Aorta (tissue), 5 donors: ENCODE data around the gene TFCP2L1. TPM values are rescaled to one million over a fixed set of nuclear protein-coding genes. Genes with fewer than 3 reads are reported as not detected.

Experiments
- ATAC-seq: fragments of 200-7000 bp; cut with Tn5 transposase; one replicate; pipeline ENCODE4 v1.9.1; 2022; ENCODE audit warnings: moderate library complexity; ENCODE audit not compliant: low FRiP score
- DNase-seq, 2 donors: peaks; one replicate each; pipeline ENCODE4 v3.0.0-alpha.2; 2020
- H3K27ac ChIP-seq, 2 donors: one replicate each; pipeline ENCODE4 v1.5.1; 2013; ENCODE audit warnings: low read length in 2 of 2, mild to moderate bottlenecking in 2 of 2, moderate library complexity in 2 of 2, control low read depth in 1 of 2, inconsistent platforms in 1 of 2, low read depth in 1 of 2
- H3K27me3 ChIP-seq, 2 donors: one replicate each; pipeline ENCODE4 v1.6.1; 2013; ENCODE audit warnings: control low read depth in 1 of 2, low read length in 1 of 2, mild to moderate bottlenecking in 1 of 2, moderate library complexity in 1 of 2; ENCODE audit not compliant: insufficient read depth in 2 of 2, control insufficient read depth in 1 of 2
- H3K36me3 ChIP-seq, 2 donors: one replicate each; pipeline ENCODE4 v1.6.1; 2013; ENCODE audit warnings: control low read depth in 1 of 2, low read length in 1 of 2, mild to moderate bottlenecking in 1 of 2; ENCODE audit not compliant: insufficient read depth in 2 of 2, control insufficient read depth in 1 of 2
- H3K4me1 ChIP-seq, 2 donors: one replicate each; pipeline ENCODE4 v1.6.1; 2013; ENCODE audit warnings: low read length in 2 of 2, control low read depth in 1 of 2, mild to moderate bottlenecking in 1 of 2, moderate library complexity in 1 of 2; ENCODE audit not compliant: insufficient read depth in 2 of 2, control insufficient read depth in 1 of 2
- H3K4me3 ChIP-seq, 2 donors: one replicate each; pipeline ENCODE4 v1.5.1; 2013; ENCODE audit warnings: low read length in 2 of 2, control low read depth in 1 of 2, mild to moderate bottlenecking in 1 of 2
- H3K9me3 ChIP-seq: one replicate; pipeline ENCODE4 v1.6.1; 2013; ENCODE audit warnings: mild to moderate bottlenecking, low read length; ENCODE audit not compliant: control insufficient read depth
- WGBS, 2 donors: extraction: QIAGEN DNeasy Blood & Tissue Kit; methylation state at CpG; one replicate each; pipeline ENCODE4 v1.1.7; 2013; 5-methylcytosine and 5-hydroxymethylcytosine counted together
- intact Hi-C, 2 donors: fragments of 100-400 bp; cut with DNase I; formaldehyde crosslinking; loops; one replicate each; pipeline versions ENCODE4 v1.14.2 to v1.15.0; 2022
- polyA plus RNA-seq, 2 donors: library from polyadenylated mRNA; stranded (reverse); fragments of 200-250 nt; gene quantifications; one replicate each; pipeline ENCODE4 v1.2.3, GENCODE V29; 2013
- total RNA-seq, 2 donors: library from RNA; stranded (reverse); fragmentation: NEBNext Ultra II Directional; extraction: Animal tissue kit (Norgen Biotek cat#: 25700); gene quantifications; one replicate each; pipeline ENCODE4 v1.2.1, GENCODE V29; 2021
- donor health status: healthy with polysubstance abuse.
- donor health status: Bipolar disorder and iron deficiency.
- donor health status: DM: no; HTN: no; CAD: no.
- donor health status: DM: no; HTN: no; CAD: no.
- donor health status: DM: yes; HTN: yes; CAD: no.

Gene TFCP2L1
- total and polyA plus RNA-seq, 4 donors: 0.03 to 1.7 (median 0.91) TPM

DNA sequence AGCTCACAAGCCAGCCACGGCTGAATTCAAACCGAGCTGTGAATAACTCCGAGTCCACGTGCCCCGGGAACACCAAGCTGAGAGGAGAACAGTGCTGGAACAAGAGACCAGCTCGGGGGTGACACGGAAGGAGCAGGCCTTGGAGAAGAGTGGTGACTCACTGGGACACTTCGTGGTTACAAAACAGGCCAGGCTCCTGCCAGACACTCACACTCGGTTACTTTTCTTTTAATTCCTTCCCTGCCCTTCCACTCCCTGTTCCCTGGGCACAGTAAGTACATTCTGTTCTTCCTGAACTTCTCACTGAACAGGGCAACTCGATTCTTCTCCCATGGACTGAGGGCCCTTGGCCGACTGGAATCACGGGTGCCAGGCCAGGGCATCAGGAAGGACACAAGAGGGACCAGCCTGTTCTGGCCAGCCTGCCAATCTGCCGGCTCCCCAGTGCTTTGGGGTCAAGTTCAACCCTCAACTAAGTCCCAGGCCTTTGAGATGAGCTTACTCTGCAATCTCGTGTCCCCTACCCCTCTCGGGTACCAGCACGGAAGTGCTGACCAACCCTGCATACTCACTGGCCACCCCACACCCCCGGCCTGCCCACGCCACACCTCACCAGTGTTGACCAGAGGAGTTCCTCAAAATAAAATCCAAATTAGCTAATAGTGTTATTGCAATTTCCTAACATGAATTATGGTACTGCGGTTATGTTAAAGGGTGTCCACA is 87.5 kb downstream of the TFCP2L1 start:
- H3K27me3 ChIP-seq: no peaks in the 10 kb centered on the region
- H3K4me3 ChIP-seq: no peak overlapping the region
- peak; percentile 82 for ATAC-seq
- peak; percentile 84 for DNase-seq
- no peaks in the 10 kb centered on the region for H3K36me3 ChIP-seq
- H3K27ac ChIP-seq: peak overlapping the region in 1 of 2 donors; percentile 72
- intact Hi-C loops: no loop called here
- 35 to 63% methylated on average over 19 of the region's 19 CpGs for WGBS, 2 donors
- no peaks in the 10 kb centered on the region for H3K9me3 ChIP-seq
- H3K4me1 ChIP-seq: no peaks in the 10 kb centered on the region

DNA sequence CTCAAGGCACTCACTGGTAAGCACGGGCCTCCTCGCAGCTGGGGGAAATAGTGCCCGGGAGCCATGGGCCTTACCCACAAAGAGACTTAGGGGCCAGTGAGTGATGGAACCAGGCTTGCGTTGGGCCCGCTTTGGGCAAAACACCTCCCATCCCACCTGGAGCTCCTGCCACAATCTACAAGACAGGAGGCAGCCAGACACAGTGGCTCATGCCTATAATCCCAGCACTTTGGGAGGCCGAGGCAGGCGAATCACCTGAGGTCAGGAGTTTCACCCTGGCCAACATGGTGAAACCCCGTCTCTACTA is 88.2 kb downstream of the TFCP2L1 start:
- intact Hi-C loops: no loop called here
- Histone ChIP-seq H3K9me3 (no peaks in the 10 kb centered on the region), H3K27ac (peak overlapping the region in 1 of 2 donors; percentile 72), H3K36me3 (no peaks in the 10 kb centered on the region), H3K4me3 (no peak overlapping the region), H3K4me1 (no peaks in the 10 kb centered on the region), H3K27me3 (no peaks in the 10 kb centered on the region)
- whole genome bisulfite sequencing, 2 donors: 97% methylated on average over 8 of the region's 8 CpGs
- ATAC-seq: no peak
- no peak for DNase-seq

DNA sequence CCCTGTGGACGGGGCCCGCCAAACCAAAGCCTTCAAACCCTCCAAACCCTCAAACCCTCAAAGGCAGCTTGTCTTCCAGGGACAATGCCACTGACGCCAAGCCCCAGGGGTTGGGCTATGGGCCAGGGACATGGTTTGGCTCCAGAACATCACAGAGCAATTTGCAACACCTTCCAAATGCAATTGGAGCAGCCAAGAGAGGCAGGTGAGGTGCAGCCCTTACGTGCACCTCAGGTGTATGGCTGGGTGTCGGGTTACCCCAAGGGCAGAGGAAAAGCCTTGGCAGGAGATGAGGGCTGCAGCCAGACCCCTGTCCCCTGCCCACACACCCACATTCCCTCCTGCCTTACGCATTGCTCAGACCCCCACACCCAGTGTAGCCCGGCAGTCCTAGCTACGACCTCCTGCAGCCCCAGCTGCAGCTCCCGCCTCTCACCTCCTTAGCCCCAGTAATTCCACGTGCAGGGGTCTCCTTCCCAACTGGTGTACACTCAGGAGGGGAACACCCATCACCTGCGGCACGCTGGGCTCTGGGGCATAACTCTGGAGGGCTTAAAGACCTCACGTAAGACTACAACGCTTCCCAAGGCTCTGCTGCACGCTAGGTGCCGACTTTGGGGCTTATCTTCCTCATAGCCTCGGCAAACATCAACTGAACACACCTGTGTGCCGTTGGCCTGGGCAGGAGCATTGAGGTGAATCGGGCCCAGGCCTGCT is 88.7 kb downstream of the TFCP2L1 start:
- DNase-seq (no peak), ATAC-seq (no peak)
- H3K27ac ChIP-seq: peak overlapping the region in 1 of 2 donors; percentile 72
- intact Hi-C loops: no loop called here
- no peaks in the 10 kb centered on the region for H3K27me3 ChIP-seq
- no peaks in the 10 kb centered on the region for H3K4me1 ChIP-seq
- H3K4me3 ChIP-seq: no peak overlapping the region
- no peaks in the 10 kb centered on the region for H3K36me3 ChIP-seq
- 89 to 91% methylated on average over 19 of the region's 19 CpGs for WGBS, 2 donors
- no peaks in the 10 kb centered on the region for H3K9me3 ChIP-seq

DNA sequence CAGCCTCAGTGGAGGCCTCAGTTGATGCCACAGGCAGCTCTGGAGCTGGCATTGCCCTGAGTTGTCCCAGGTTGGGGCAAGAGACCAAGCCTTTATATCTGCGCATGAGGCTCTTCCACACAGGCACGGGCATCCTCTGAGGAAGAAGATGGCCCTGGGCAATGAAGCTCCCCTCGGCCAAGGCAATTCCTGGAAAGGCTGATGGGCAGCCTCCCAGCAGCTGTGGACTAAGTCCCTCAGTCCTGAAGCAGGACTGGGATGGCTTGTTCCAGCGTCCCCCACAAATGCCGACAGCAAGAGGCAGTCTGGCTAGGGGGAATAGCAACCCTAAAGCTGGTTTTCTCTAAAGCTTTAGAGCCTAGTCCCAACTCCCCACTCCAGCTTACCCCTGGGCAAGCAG is 90.0 kb downstream of the TFCP2L1 start:
- intact Hi-C loops: no loop called here
- no peak overlapping the region for H3K27ac ChIP-seq
- ATAC-seq (no peak), DNase-seq (no peak)
- 73 to 84% methylated on average over 5 of the region's 5 CpGs for WGBS, 2 donors
- no peaks in the 10 kb centered on the region for H3K4me1 ChIP-seq
- H3K9me3 ChIP-seq: no peaks in the 10 kb centered on the region
- no peaks in the 10 kb centered on the region for H3K27me3 ChIP-seq
- H3K4me3 ChIP-seq: no peak overlapping the region
- no peaks in the 10 kb centered on the region for H3K36me3 ChIP-seq

DNA sequence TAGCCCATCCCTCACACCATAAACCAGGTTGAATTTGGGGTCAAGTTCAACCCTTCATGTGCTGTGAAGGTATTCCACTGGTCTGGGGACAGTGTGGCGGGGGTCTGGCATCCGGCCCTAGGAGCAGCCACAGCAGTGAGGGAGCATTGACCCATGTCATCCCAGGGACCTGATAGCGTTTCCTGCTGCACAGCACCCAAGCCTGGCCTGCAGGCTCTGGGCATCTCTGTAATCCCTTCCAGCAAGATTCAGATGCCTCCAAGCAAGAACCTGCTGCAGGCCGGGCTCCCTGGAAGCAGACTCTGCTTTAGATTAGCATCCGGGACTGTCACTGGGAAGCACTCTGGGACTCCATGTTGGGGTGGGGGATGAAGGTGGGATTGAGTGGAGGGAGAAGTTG is 90.4 kb downstream of the TFCP2L1 start:
- DNase-seq (no peak), ATAC-seq (no peak)
- H3K9me3 ChIP-seq: no peaks in the 10 kb centered on the region
- WGBS, 2 donors: 95% methylated on average over 5 of the region's 5 CpGs
- H3K36me3 ChIP-seq: no peaks in the 10 kb centered on the region
- H3K27ac ChIP-seq: no peak overlapping the region
- no peaks in the 10 kb centered on the region for H3K4me1 ChIP-seq
- intact Hi-C loops: no loop called here
- no peaks in the 10 kb centered on the region for H3K27me3 ChIP-seq
- H3K4me3 ChIP-seq: no peak overlapping the region

DNA sequence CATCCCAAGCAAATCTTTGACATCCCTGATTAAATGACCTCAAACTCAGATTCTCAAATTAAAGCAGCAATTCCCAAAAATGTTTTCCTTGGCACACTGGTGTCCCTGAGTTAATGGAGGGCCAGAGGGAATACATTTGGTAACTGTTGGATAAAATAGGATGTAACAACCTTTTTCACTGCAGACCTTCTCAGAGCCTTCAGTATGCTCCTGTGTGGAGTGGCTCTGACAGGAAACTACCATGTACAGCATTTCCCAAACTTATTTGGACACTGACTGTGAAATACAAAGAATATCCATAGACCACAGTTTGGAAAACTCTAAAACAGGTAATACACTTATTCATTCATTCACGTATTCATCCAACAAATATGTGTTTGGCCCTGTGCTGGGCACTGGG is 91.8 kb downstream of the TFCP2L1 start:
- Histone ChIP-seq H3K27me3 (no peaks in the 10 kb centered on the region), H3K9me3 (no peaks in the 10 kb centered on the region), H3K27ac (no peak overlapping the region), H3K4me3 (no peak overlapping the region), H3K36me3 (no peaks in the 10 kb centered on the region), H3K4me1 (no peaks in the 10 kb centered on the region)
- 94 to 100% methylated on average over 1 of the region's 1 CpG for WGBS, 2 donors
- intact Hi-C loops: no loop called here
- ATAC-seq: no peak
- no peak for DNase-seq

DNA sequence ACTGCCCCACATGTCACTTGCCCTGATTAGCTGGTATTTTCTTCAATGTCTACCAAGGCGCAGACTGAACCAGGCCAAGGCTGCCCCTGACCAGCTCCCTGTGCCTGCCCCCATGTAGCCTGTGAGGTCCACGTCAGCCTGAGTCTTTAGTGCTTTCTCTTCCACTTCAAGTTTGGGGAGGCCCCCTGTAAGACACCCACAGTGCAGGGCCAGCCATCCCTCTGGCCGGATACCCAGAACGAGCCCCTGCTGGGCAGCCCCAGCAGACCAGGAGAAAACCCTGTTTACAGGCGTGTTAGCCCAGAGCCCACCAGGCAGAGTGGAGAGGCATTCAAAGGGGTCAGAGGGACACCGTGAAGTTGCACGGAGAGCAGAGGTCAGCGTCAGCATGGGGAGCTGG is 92.4 kb downstream of the TFCP2L1 start:
- no peaks in the 10 kb centered on the region for H3K36me3 ChIP-seq
- no peak overlapping the region for H3K27ac ChIP-seq
- no peaks in the 10 kb centered on the region for H3K4me1 ChIP-seq
- no peaks in the 10 kb centered on the region for H3K9me3 ChIP-seq
- DNase-seq (no peak), ATAC-seq (no peak)
- H3K27me3 ChIP-seq: no peaks in the 10 kb centered on the region
- intact Hi-C loops: no loop called here
- H3K4me3 ChIP-seq: no peak overlapping the region
- 74 to 84% methylated on average over 8 of the region's 8 CpGs for WGBS, 2 donors

DNA sequence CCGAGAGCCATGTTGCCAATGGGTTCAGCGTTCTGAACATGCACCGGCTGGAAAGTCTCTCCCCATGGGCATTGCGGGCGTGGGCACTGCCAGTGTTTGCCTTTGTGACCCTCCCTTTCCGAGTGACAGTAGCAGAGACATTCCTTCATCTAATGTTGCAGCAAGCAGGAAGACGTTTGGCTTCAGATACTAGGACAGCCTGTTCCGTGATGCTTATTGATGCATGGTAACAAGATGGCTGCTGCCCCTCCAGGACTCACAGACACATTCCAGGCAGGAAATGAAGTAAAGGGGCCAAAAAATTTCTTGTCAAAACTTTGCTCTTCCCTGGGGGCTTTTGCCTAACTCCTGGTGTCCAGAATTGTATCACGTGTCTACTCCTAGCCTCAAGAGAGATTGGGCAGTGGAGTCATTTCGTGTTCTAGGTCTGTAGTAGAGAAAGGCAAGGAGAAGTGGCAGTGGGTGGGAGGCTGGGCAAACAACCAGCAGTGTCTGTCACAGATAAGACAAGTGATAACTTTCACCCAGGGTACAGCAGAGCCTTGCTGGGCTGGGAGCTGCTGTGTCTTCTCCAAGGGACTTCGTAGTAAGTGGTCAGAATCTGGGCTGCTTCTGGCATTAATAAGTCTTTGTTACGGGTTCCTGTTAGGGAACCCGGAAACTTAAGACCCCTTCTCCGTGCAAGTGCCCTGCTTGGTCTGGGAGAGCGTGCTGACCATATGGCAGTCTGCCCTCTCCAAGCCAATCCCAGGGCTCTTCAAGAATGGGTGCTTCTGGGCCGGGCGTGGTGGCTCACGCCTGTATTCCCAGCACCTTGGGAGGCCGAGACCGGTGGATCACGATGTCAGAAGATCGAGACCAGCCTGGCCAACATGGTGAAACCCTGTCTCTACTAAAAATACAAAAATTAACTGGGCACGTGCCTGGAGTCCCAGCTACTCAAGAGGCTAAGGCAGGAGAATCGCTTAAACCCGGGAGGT is 93.5 kb downstream of the TFCP2L1 start:
- no peaks in the 10 kb centered on the region for H3K4me1 ChIP-seq
- H3K9me3 ChIP-seq: no peaks in the 10 kb centered on the region
- ATAC-seq: no peak
- H3K36me3 ChIP-seq: no peaks in the 10 kb centered on the region
- no peaks in the 10 kb centered on the region for H3K27me3 ChIP-seq
- H3K4me3 ChIP-seq: no peak overlapping the region
- WGBS, 2 donors: 80 to 82% methylated on average over 25 of the region's 25 CpGs
- no peak overlapping the region for H3K27ac ChIP-seq
- intact Hi-C loops: no loop called here
- no peak for DNase-seq
